RWPE2 (cell line): ENCODE results near the gene SLAMF1.

Source experiments
- ATAC-seq: fragments of 200-7000 bp; cut with Tn5 transposase; 3 replicates; pipeline ENCODE4 v1.9.1; 2021; ENCODE audit warnings: low read depth
- DNase-seq: peaks from one replicate; pipeline ENCODE4 v3.0.0-alpha.2; 2020; ENCODE audit warnings: low spot score
- H3K27ac ChIP-seq: fragments of 450-650 bp; 2 replicates; pipeline ENCODE4 v1.5.1; 2017; ENCODE audit warnings: mild to moderate bottlenecking; ENCODE audit not compliant: poor library complexity, severe bottlenecking
- H3K27me3 ChIP-seq: fragments of 250-450 bp; sonication (Bioruptor Pico); 2 replicates; pipeline ENCODE4 v1.5.1; 2021; ENCODE audit warnings: mild to moderate bottlenecking, moderate library complexity; ENCODE audit not compliant: insufficient read depth, poor library complexity, severe bottlenecking
- H3K36me3 ChIP-seq: fragments of 250-450 bp; sonication (Bioruptor Pico); 2 replicates; pipeline ENCODE4 v1.5.1; 2020; ENCODE audit warnings: low read depth, mild to moderate bottlenecking, moderate library complexity
- H3K4me1 ChIP-seq: fragments of 250-450 bp; sonication (Bioruptor Pico); 2 replicates; pipeline ENCODE4 v1.5.1; 2021; ENCODE audit warnings: mild to moderate bottlenecking, moderate library complexity; ENCODE audit not compliant: insufficient read depth, poor library complexity, severe bottlenecking
- H3K4me3 ChIP-seq: fragments of 250-450 bp; sonication (Bioruptor Pico); 2 replicates; pipeline ENCODE4 v1.5.1; 2021; ENCODE audit warnings: mild to moderate bottlenecking, moderate library complexity; ENCODE audit not compliant: severe bottlenecking
- H3K9me3 ChIP-seq: fragments of 250-450 bp; sonication (Bioruptor Pico); 2 replicates; pipeline ENCODE4 v1.5.1; 2021; ENCODE audit warnings: mild to moderate bottlenecking, moderate library complexity; ENCODE audit not compliant: severe bottlenecking
- TF ChIP-seq, protein P1 (sequence below): fragments of 450-650 bp; IDR thresholded peaks from one replicate; pipeline ENCODE4 v1.5.1; 2017; ENCODE audit warnings: mild to moderate bottlenecking, moderate library complexity; ENCODE audit not compliant: poor library complexity, severe bottlenecking

Gene SLAMF1

DNA sequence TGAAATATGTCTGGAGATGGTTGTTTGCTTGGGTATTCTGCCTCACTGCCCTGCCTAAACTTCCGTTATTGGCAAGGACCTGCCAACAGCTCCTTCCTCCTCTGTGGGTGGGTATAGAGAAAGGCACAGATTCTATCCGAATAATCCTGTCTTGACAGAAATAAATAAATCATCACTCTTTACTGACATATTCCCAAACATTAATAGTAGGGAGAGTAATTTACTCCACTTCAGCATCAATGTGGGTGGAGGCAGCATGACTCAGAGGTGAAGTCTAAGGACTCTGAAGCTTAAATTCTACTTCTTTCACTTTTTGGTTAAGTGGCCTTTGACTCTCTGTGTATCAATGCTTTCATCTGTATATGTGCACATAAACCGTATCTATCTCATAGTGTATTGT is 70.5 kb downstream of the SLAMF1 start:
- no peak overlapping the region for H3K27ac ChIP-seq
- H3K9me3 ChIP-seq, result no peaks in the 10 kb centered on the region
- no peak for ATAC-seq
- DNase-seq, result no peak
- H3K36me3 ChIP-seq, result no peaks in the 10 kb centered on the region
- no peaks in the 10 kb centered on the region for H3K4me1 ChIP-seq
- no peaks in the 10 kb centered on the region for H3K27me3 ChIP-seq
- TF ChIP-seq, protein P1, sequence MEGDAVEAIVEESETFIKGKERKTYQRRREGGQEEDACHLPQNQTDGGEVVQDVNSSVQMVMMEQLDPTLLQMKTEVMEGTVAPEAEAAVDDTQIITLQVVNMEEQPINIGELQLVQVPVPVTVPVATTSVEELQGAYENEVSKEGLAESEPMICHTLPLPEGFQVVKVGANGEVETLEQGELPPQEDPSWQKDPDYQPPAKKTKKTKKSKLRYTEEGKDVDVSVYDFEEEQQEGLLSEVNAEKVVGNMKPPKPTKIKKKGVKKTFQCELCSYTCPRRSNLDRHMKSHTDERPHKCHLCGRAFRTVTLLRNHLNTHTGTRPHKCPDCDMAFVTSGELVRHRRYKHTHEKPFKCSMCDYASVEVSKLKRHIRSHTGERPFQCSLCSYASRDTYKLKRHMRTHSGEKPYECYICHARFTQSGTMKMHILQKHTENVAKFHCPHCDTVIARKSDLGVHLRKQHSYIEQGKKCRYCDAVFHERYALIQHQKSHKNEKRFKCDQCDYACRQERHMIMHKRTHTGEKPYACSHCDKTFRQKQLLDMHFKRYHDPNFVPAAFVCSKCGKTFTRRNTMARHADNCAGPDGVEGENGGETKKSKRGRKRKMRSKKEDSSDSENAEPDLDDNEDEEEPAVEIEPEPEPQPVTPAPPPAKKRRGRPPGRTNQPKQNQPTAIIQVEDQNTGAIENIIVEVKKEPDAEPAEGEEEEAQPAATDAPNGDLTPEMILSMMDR, result no peak
- no peak overlapping the region for H3K4me3 ChIP-seq

DNA sequence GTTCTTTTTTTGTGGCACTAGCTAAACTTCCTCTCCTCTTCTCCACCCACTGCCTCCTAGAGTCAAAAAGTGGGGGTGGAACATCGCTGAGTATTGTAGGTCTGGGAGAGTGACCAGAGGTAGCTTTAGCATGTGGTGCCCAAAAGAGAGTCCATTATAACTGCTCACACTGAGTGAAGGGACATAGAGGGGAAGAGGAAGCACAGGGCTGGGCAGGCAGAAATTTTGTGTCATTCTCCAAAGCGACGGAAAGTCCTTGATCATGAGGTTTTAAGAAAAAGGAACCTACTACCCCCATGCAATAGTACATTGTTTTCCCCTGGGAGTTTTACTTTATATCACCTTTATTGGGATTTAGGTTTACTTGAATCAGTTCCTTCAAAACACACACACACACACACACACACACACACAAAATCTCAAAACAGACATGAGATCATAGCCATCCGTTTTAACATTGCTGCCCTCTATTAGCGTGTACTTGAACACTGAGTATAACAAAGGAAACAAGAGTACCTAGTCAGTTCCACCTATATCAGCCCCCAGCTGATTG is 71.7 kb downstream of the SLAMF1 start:
- TF ChIP-seq, protein P1, result no peak
- Histone ChIP-seq H3K36me3 (no peaks in the 10 kb centered on the region), H3K9me3 (no peaks in the 10 kb centered on the region), H3K27ac (no peak overlapping the region), H3K27me3 (no peaks in the 10 kb centered on the region), H3K4me1 (no peaks in the 10 kb centered on the region), H3K4me3 (no peak overlapping the region)
- DNase-seq (no peak), ATAC-seq (no peak)

DNA sequence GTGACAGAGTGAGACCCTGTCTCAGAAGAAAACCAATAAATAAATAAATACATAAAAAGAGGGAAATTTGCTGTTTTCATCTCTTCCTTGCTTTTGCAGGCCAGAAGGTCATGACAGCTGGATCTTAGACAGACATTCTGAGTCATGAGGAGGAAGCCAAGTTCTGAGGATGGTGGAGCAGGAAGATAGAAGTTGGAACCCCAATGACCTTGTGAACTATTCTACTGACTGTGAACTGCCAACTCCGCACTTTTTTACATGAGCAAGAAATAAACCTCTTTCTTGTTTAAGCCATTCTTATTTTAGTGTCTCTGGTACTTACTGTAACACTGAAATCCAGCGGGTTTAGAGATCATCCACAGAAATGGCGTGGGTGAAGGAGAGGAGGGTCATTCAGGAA is 76.0 kb downstream of the SLAMF1 start:
- Histone ChIP-seq H3K9me3 (no peaks in the 10 kb centered on the region), H3K27me3 (no peaks in the 10 kb centered on the region), H3K36me3 (no peaks in the 10 kb centered on the region), H3K4me1 (no peaks in the 10 kb centered on the region), H3K4me3 (no peak overlapping the region), H3K27ac (no peak overlapping the region)
- ATAC-seq (no peak), DNase-seq (no peak)
- TF ChIP-seq, protein P1, result no peak

DNA sequence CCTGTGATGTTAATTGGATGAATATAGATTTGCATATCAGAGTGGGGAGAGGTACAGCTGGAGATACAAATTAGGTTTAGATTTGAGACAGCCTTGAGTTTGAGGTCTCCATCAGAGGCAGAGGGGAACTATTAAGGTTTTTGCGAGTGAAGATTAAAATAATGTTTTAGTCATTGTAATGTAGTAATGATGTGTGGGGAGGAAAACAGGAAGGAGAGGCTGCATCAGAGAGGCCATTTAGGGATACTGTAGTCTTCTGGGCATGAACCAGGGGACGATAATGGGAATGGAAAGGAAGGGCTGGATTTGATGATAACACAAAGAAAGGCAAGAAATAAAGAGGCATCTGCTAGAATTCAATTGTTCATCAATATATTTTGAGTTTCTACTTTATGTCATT is 77.0 kb downstream of the SLAMF1 start:
- TF ChIP-seq, protein P1, result no peak
- ATAC-seq, result no peak
- H3K4me3 ChIP-seq, result no peak overlapping the region
- H3K36me3 ChIP-seq, result no peaks in the 10 kb centered on the region
- no peak for DNase-seq
- H3K9me3 ChIP-seq, result no peaks in the 10 kb centered on the region
- H3K27ac ChIP-seq, result no peak overlapping the region
- H3K4me1 ChIP-seq, result no peaks in the 10 kb centered on the region
- no peaks in the 10 kb centered on the region for H3K27me3 ChIP-seq

DNA sequence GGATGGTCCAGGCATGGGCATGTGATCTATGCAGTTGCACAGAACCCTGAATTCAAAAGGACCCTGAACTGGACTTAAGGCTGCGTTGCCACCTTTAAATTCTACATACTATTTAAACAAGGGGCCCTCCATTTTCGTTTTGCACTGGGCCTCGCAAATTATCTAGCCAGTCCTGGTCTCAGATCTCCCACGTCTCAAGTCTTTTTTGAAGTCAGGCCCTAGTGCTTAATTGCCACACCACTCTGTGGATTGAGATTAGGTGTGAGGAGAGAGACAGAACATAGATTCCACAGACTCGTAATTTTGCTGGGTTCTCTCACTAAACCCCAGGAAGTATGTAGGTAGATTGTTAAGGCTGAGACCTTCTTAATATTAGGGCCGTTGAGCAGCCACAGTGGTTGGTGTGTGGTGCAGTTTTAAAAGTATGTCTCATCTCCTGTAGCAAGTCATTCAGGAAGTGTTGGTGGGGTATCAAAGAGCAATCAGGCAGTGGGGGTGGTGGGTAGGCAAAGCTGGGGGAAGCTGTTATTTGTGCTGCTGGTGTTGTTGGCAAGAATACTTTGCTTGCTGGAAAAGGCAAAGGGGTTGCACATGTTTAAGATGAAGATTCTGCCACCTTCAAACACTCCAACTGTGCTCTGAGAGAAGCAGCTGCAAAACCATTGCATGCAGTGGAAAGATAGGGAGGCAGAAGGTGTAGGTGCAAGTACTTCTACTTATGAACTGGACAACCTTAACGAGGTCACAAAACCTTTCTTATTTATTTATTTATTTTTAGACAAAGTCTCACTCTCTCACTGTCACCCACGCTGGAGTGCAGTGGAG is 78.8 kb downstream of the SLAMF1 start:
- ATAC-seq (no peak), DNase-seq (no peak)
- Histone ChIP-seq H3K36me3 (no peaks in the 10 kb centered on the region), H3K4me1 (no peaks in the 10 kb centered on the region), H3K27ac (no peak overlapping the region), H3K27me3 (no peaks in the 10 kb centered on the region), H3K9me3 (no peaks in the 10 kb centered on the region), H3K4me3 (no peak overlapping the region)
- TF ChIP-seq, protein P1, result no peak
